Measurements from ENCODE around the gene PLCG2. TPM values are rescaled to one million over a fixed set of nuclear protein-coding genes. Genes with fewer than 3 reads are reported as not detected.

The PLCG2 gene
- polyA plus RNA-seq, 3 donors = 19.5 to 47.4 (median 35.5) TPM

GRCh38 chr16:81861915-81862314 lies 82.8 kb downstream of the PLCG2 start:
- Histone ChIP-seq H3K27me3 (ENCODE audit: control insufficient read depth in 2 of 2, insufficient read depth in 2 of 2, low read length in 2 of 2) (no peaks in the 10 kb centered on the region), H3K9me3 (replicated peaks in 1 of 2; ENCODE audit: control insufficient read depth in 1 of 2, insufficient read depth in 1 of 2, low read length in 2 of 2) (no peaks in the 10 kb centered on the region), H3K36me3 (replicated peaks in 1 of 2; ENCODE audit: control insufficient read depth in 1 of 2, insufficient read depth in 2 of 2, low read length in 2 of 2) (peaks cover 59 to 85% of the 10 kb centered on the region in 2 donors), H3K4me1 (ENCODE audit: control insufficient read depth in 1 of 2, insufficient read depth in 2 of 2, low read length in 2 of 2) (peaks cover 18 to 19% of the 10 kb centered on the region in 2 donors), H3K79me2 (ENCODE audit: insufficient read depth, low read length) (peaks cover 5% of the 10 kb centered on the region), H2AFZ (ENCODE audit: insufficient read depth, low read depth, low read length, poor library complexity, severe bottlenecking) (no peak overlapping the region), H4K20me1 (ENCODE audit: insufficient read depth, low read length) (peaks cover 66% of the 10 kb centered on the region), H3K4me3 (replicated peaks in 1 of 3; ENCODE audit: low read depth in 2 of 3, low read length in 3 of 3) (no peak overlapping the region), H3K27ac (ENCODE audit: low read depth in 1 of 2, low read length in 2 of 2) (peak overlapping the region in 1 of 2 donors; percentile 21), H3K4me2 (replicated peaks; ENCODE audit: extremely low read depth, low read length, poor library complexity, severe bottlenecking) (no peak overlapping the region), H3K9ac (ENCODE audit: insufficient read depth, low read length, poor library complexity, severe bottlenecking) (no peak overlapping the region)
- intact Hi-C loops (cut with micrococcal nuclease) = no loop called here
- Mint-ChIP-seq H3K4me3 (no peak overlapping the region), H3K4me1 (peaks cover 19% of the 10 kb centered on the region), H3K27me3 (ENCODE audit: low read depth in 3 of 3) (no peaks in the 10 kb centered on the region), H3K9me3 (no peaks in the 10 kb centered on the region), H3K36me3 (peaks cover 68 to 77% of the 10 kb centered on the region in 2 donors), H3K27ac (peak overlapping the region in 2 of 7 donors; percentile 33 to 39)
- no peak for DNase-seq
- TF ChIP-seq CTCF (IDR thresholded peaks at IDR 0.05) = no peak
- WGBS (ENCODE audit: insufficient coverage) = 87% methylated on average over 6 of the region's 7 CpGs

- no peak overlapping the region for H2AFZ ChIP-seq (ENCODE audit: insufficient read depth, low read depth, low read length, poor library complexity, severe bottlenecking)
- Mint-ChIP-seq H3K27me3 (ENCODE audit: low read depth in 3 of 3) (peaks cover 0 to 2% (median 0%) of the 10 kb centered on the region in 3 donors), H3K9me3 (no peaks in the 10 kb centered on the region), H3K4me3 (no peak overlapping the region), H3K27ac (peak overlapping the region in 4 of 7 donors; percentile 23 to 73 (median 54)), H3K4me1 (peaks cover 23% of the 10 kb centered on the region), H3K36me3 (peaks cover 63 to 78% of the 10 kb centered on the region in 2 donors)
- peaks cover 5% of the 10 kb centered on the region for H3K79me2 ChIP-seq (ENCODE audit: insufficient read depth, low read length)
- no peaks in the 10 kb centered on the region for H3K27me3 ChIP-seq (ENCODE audit: control insufficient read depth in 2 of 2, insufficient read depth in 2 of 2, low read length in 2 of 2)
- WGBS (ENCODE audit: insufficient coverage) = 94% methylated on average over 4 of the region's 8 CpGs
- intact Hi-C loops (cut with micrococcal nuclease) = no loop called here
- peak in 1 of 3 donors; percentile 11 for DNase-seq
- no peak overlapping the region for H3K4me2 ChIP-seq (replicated peaks; ENCODE audit: extremely low read depth, low read length, poor library complexity, severe bottlenecking)
- peaks cover 51 to 77% of the 10 kb centered on the region in 2 donors for H3K36me3 ChIP-seq (replicated peaks in 1 of 2; ENCODE audit: control insufficient read depth in 1 of 2, insufficient read depth in 2 of 2, low read length in 2 of 2)
- TF ChIP-seq CTCF (IDR thresholded peaks at IDR 0.05) = no peak
- H4K20me1 ChIP-seq (ENCODE audit: insufficient read depth, low read length) = peaks cover 64% of the 10 kb centered on the region
- H3K9me3 ChIP-seq (replicated peaks in 1 of 2; ENCODE audit: control insufficient read depth in 1 of 2, insufficient read depth in 1 of 2, low read length in 2 of 2) = no peaks in the 10 kb centered on the region
- peaks cover 23 to 25% of the 10 kb centered on the region in 2 donors for H3K4me1 ChIP-seq (ENCODE audit: control insufficient read depth in 1 of 2, insufficient read depth in 2 of 2, low read length in 2 of 2)
- H3K9ac ChIP-seq (ENCODE audit: insufficient read depth, low read length, poor library complexity, severe bottlenecking) = peak overlapping the region; percentile 13
- H3K27ac ChIP-seq (ENCODE audit: low read depth in 1 of 2, low read length in 2 of 2) = no peak overlapping the region
- H3K4me3 ChIP-seq (replicated peaks in 1 of 3; ENCODE audit: low read depth in 2 of 3, low read length in 3 of 3) = no peak overlapping the region
These were observed 84.7 kb downstream of the PLCG2 start for GRCh38 chr16:81863630-81864352.

All from CD14-positive monocyte (primary cell).